Mucosa of stomach (tissue), 1 donor: ENCODE data around the gene NCKAP5.
"Not testable (repeated sequence)": the region's sequence is repeated elsewhere in the genome, so short reads cannot be mapped to it uniquely, and the experiment has no call there.

ENCODE experiments used
- H3K27me3 ChIP-seq: one replicate; pipeline ENCODE4 v1.7.0; 2013; ENCODE audit warnings: mild to moderate bottlenecking, low read length; ENCODE audit not compliant: control insufficient read depth, insufficient read depth
- H3K36me3 ChIP-seq: one replicate; pipeline ENCODE4 v1.7.0; 2013; ENCODE audit warnings: low read length; ENCODE audit not compliant: control insufficient read depth, insufficient read depth
- H3K4me1 ChIP-seq: one replicate; pipeline ENCODE4 v1.7.0; 2013; ENCODE audit warnings: mild to moderate bottlenecking, low read length; ENCODE audit not compliant: control insufficient read depth, insufficient read depth
- H3K4me3 ChIP-seq: one replicate; pipeline ENCODE4 v1.7.0; 2013; ENCODE audit warnings: low read length
- H3K9ac ChIP-seq: one replicate; pipeline ENCODE4 v1.7.0; 2013; ENCODE audit warnings: mild to moderate bottlenecking, low read length, moderate library complexity
- H3K9me3 ChIP-seq: one replicate; pipeline ENCODE4 v1.7.0; 2013; ENCODE audit warnings: mild to moderate bottlenecking, low read length, moderate library complexity; ENCODE audit not compliant: control insufficient read depth
- donor health status: Pancreatic carcinoma.

The NCKAP5 gene

GRCh38 chr2:133215477-133215876 lies 352.8 kb downstream of the NCKAP5 start:
- Histone ChIP-seq H3K9ac (no peak overlapping the region), H3K36me3 (no peaks in the 10 kb centered on the region), H3K27me3 (no peaks in the 10 kb centered on the region), H3K9me3 (no peaks in the 10 kb centered on the region), H3K4me3 (no peak overlapping the region), H3K4me1 (no peaks in the 10 kb centered on the region)

DNA sequence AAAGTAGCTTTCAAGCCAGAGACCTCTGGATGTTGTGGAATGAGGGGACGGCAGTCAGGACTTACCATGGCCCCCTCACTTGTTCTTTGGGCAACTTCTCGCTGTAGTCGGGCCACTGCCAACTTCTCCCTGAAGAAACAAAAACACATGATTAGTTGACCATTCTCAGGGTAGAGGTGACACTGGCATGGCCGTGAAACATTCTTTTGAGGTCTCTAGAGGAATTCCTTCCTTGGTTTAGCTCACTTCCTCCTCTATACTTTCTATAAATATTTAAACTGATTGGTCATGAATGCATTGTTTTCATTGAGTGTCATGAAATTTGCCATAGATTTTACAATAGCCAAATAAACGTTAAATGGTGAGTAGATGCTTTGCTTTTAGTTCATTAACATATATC lies 354.6 kb downstream of the NCKAP5 start:
- H3K9me3 ChIP-seq = no peaks in the 10 kb centered on the region

DNA sequence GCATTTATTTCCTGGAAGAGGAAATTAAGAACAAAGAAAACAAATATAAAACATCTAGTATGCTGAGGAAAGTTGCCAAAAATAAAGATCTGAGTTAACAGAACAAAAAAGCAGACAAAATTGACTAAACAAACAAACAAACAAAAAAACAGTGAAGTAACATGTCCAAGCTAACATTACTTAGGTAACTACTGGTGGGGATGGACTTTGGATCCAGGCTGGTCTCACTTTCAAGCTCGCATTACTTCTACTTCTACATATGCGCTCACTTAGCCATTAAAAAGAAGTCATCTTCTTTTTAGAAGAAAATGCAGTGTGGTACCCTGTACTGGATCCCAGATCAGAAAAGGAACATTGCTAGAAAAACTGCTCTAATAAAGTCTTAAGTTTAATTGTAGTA lies 358.9 kb downstream of the NCKAP5 start:
- no peaks in the 10 kb centered on the region for H3K4me1 ChIP-seq
- no peak overlapping the region for H3K4me3 ChIP-seq
- H3K27me3 ChIP-seq = no peaks in the 10 kb centered on the region
- no peaks in the 10 kb centered on the region for H3K36me3 ChIP-seq
- H3K9ac ChIP-seq = no peak overlapping the region
- H3K9me3 ChIP-seq = no peaks in the 10 kb centered on the region

More for the DNA sequence above, 354.6 kb downstream of the NCKAP5 start:
- H3K27me3 ChIP-seq = no peaks in the 10 kb centered on the region
- no peak overlapping the region for H3K9ac ChIP-seq
- H3K36me3 ChIP-seq = no peaks in the 10 kb centered on the region
- H3K4me1 ChIP-seq = no peaks in the 10 kb centered on the region
- H3K4me3 ChIP-seq = no peak overlapping the region

DNA sequence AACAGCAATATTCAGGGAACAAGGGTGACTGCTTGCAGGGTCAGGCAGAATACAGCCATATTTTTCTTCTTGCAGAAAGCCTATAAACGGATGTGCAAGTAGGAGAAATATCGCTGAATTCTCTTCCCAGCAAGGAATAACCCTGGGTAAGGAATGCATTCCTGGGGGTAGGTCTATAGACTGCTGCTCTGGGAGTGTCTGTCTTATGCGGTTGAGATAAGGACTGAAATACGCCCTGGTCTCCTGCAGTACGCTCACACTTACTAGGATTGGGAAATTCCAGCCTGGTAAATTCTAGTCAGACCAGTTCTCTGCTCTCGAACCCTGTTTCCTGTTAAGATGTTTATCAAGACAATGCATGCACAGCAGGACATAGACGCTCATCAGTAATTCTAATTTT lies 361.6 kb downstream of the NCKAP5 start:
- H3K27me3 ChIP-seq, H3K4me3 ChIP-seq, H3K9me3 ChIP-seq, H3K36me3 ChIP-seq, H3K9ac ChIP-seq, H3K4me1 ChIP-seq: not testable (repeated sequence)

DNA sequence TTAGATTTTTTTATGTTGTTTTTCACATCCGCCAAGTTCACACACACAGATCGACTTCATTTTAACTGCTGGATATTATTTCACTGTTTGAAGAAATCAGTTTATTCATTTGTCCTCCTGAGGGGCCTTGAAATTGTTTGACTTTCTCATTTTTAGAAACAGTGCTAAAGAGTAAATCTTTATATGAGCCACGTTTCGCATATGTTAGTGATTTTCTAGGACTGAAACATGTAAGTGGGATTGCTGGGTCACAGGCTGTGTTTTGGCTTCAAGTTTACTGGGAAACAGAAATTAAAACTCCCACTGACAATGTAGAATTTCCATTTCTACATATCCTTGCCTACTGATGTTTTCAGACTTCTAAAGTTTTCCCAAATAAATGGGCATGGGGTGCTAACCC lies 363.8 kb downstream of the NCKAP5 start:
- no peaks in the 10 kb centered on the region for H3K4me1 ChIP-seq
- no peak overlapping the region for H3K9ac ChIP-seq
- H3K4me3 ChIP-seq = no peak overlapping the region
- H3K36me3 ChIP-seq = no peaks in the 10 kb centered on the region
- no peaks in the 10 kb centered on the region for H3K9me3 ChIP-seq
- H3K27me3 ChIP-seq = no peaks in the 10 kb centered on the region

- Histone ChIP-seq H3K27me3 (no peaks in the 10 kb centered on the region), H3K4me3 (no peak overlapping the region), H3K36me3 (no peaks in the 10 kb centered on the region), H3K9me3 (no peaks in the 10 kb centered on the region), H3K4me1 (no peaks in the 10 kb centered on the region), H3K9ac (no peak overlapping the region)
These were observed 367.4 kb downstream of the NCKAP5 start for GRCh38 chr2:133200684-133201421.

GRCh38 chr2:133198678-133199077 lies 369.6 kb downstream of the NCKAP5 start:
- Histone ChIP-seq H3K9ac (no peak overlapping the region), H3K4me1 (no peaks in the 10 kb centered on the region), H3K4me3 (no peak overlapping the region), H3K36me3 (no peaks in the 10 kb centered on the region), H3K27me3 (no peaks in the 10 kb centered on the region), H3K9me3 (no peaks in the 10 kb centered on the region)

DNA sequence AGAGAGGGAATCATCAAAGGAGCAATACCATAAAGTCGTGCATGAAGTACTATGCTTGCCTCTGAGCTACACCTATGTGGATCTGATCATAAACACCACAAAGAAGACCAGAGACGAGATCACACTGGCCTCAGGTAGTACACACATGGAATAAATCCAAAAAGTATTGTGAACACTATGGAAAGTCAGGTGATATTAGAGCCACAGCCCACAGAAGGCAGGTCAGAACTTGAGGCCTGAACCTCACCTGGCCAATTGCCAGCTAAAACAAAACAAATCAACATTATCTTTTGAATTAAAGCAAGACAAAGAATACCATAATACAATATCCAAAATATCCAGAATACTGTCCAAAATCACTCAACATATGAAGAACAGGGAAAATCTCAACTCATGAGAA lies 371.1 kb downstream of the NCKAP5 start:
- Histone ChIP-seq H3K36me3 (no peaks in the 10 kb centered on the region), H3K4me3 (no peak overlapping the region), H3K9ac (no peak overlapping the region), H3K27me3 (no peaks in the 10 kb centered on the region), H3K9me3 (no peaks in the 10 kb centered on the region), H3K4me1 (no peaks in the 10 kb centered on the region)

GRCh38 chr2:133194777-133195335 lies 373.4 kb downstream of the NCKAP5 start:
- H3K4me1 ChIP-seq = no peaks in the 10 kb centered on the region
- H3K9me3 ChIP-seq = no peaks in the 10 kb centered on the region
- H3K4me3 ChIP-seq = no peak overlapping the region

GRCh38 chr2:133194362-133194655 lies 374.0 kb downstream of the NCKAP5 start:
- H3K36me3 ChIP-seq = no peaks in the 10 kb centered on the region
- no peaks in the 10 kb centered on the region for H3K9me3 ChIP-seq
- no peaks in the 10 kb centered on the region for H3K27me3 ChIP-seq
- no peak overlapping the region for H3K4me3 ChIP-seq
- H3K4me1 ChIP-seq = no peaks in the 10 kb centered on the region
- H3K9ac ChIP-seq = no peak overlapping the region

More at GRCh38 chr2:133194777-133195335, 373.4 kb downstream of the NCKAP5 start:
- Histone ChIP-seq H3K9ac (no peak overlapping the region), H3K27me3 (no peaks in the 10 kb centered on the region), H3K36me3 (no peaks in the 10 kb centered on the region)

- H3K27me3 ChIP-seq = no peaks in the 10 kb centered on the region
- no peak overlapping the region for H3K4me3 ChIP-seq
- H3K36me3 ChIP-seq = no peaks in the 10 kb centered on the region
- H3K9ac ChIP-seq = no peak overlapping the region
- H3K4me1 ChIP-seq = no peaks in the 10 kb centered on the region
- H3K9me3 ChIP-seq = no peaks in the 10 kb centered on the region
These were observed 374.5 kb downstream of the NCKAP5 start for GRCh38 chr2:133193544-133194361.

DNA sequence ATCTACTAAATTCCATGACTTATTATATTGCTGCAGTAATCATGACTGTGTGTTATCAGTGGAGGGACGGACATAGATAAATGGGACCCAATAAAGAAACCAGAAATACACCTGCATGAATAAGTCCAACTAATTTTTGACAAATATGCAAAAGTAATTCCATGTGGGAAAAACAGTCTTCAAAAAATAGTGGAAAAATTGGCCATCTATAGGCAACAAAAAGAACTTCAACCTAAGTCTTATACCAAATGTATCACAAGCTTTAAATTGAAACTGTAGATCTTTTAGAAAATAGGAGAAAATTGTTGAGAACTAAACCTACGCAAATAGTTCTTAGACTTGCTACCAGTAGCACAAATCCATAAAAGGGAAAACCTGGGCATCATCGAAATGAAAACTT lies 376.2 kb downstream of the NCKAP5 start:
- H3K4me3 ChIP-seq = no peak overlapping the region
- H3K9me3 ChIP-seq = no peaks in the 10 kb centered on the region
- no peaks in the 10 kb centered on the region for H3K27me3 ChIP-seq
- no peaks in the 10 kb centered on the region for H3K36me3 ChIP-seq
- H3K4me1 ChIP-seq = no peaks in the 10 kb centered on the region
- no peak overlapping the region for H3K9ac ChIP-seq
